ENCODE results near the gene DIRAS1.

The DIRAS1 gene

DNA sequence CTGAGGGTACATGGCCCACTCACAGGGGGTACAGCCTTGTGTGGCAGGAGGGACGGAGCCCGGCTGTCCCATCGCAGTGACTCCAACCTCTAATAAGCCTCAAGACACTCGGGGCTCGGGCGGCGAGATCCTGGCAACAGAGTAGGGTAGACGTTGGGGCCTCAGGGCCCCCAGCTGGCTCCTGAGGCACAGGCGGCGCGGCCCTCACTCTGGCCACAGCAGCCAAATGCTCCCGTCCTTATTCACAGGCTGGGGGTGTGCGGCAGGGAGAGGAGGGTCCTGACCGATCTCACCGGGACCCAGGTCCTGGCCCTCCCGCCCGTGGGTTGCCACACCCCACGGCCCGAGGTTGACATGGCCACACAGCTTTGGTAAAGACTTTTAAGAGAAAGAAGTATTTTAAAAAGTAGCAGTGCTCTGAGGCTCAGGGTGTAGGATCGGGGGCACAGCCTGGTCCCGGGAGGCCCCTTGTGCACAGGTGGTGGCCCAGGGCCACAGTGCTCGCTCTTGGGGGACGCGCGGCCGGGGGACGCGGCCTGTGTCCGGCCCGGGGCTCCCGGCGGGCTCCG is 11.1 kb upstream of the DIRAS1 start:
- no peak for FAIRE-seq
- no peak for DNase-seq (ENCODE audit: insufficient read length, low spot score)
- TF ChIP-seq, protein P1, sequence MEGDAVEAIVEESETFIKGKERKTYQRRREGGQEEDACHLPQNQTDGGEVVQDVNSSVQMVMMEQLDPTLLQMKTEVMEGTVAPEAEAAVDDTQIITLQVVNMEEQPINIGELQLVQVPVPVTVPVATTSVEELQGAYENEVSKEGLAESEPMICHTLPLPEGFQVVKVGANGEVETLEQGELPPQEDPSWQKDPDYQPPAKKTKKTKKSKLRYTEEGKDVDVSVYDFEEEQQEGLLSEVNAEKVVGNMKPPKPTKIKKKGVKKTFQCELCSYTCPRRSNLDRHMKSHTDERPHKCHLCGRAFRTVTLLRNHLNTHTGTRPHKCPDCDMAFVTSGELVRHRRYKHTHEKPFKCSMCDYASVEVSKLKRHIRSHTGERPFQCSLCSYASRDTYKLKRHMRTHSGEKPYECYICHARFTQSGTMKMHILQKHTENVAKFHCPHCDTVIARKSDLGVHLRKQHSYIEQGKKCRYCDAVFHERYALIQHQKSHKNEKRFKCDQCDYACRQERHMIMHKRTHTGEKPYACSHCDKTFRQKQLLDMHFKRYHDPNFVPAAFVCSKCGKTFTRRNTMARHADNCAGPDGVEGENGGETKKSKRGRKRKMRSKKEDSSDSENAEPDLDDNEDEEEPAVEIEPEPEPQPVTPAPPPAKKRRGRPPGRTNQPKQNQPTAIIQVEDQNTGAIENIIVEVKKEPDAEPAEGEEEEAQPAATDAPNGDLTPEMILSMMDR (IDR thresholded peaks at IDR 0.05; ENCODE audit: insufficient read depth, missing control alignments) = no peak

DNA sequence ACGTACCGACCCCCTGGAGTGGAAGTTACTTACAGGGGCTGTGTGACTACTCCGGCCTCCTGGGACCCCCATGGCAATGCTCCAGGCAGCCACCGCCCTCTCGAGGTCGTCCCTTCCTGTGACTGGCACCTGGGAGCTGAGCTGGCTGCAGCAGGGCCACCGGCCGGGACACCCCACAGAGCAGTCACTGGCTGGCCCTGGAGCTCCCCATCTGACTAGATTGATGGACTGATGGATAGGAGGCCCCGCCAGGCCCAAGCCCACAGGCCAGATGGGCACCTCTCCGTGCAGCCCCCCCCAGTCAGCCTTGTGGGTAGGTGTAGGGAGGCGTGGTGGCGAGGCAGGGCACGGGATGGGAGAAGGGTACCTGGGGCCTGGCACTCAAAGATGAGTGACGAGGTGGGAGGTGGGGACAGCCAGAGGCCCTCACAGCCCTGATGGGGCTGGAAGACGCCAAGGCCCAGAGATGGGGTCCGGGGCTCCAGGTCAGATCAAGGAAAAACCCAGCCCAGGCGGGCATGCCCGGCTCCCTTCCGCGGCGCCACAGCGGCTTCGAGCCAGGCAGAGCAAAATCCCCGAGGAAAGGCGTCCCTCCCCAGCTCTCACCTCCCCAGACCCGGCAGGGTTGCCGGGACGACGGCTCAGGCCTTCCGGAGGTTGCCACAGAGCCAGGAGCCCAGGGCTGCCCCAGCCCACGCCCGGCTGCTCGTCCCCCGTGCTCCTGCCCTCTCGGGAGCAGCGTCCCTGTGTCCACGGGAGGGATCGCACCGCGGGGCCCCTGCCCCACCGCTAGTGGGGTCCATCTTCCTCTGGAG is 10.2 kb upstream of the DIRAS1 start:
- DNase-seq (ENCODE audit: insufficient read length, low spot score) (no peak), FAIRE-seq (no peak)
- TF ChIP-seq, protein P1 (IDR thresholded peaks at IDR 0.05; ENCODE audit: insufficient read depth, missing control alignments) = no peak

DNA sequence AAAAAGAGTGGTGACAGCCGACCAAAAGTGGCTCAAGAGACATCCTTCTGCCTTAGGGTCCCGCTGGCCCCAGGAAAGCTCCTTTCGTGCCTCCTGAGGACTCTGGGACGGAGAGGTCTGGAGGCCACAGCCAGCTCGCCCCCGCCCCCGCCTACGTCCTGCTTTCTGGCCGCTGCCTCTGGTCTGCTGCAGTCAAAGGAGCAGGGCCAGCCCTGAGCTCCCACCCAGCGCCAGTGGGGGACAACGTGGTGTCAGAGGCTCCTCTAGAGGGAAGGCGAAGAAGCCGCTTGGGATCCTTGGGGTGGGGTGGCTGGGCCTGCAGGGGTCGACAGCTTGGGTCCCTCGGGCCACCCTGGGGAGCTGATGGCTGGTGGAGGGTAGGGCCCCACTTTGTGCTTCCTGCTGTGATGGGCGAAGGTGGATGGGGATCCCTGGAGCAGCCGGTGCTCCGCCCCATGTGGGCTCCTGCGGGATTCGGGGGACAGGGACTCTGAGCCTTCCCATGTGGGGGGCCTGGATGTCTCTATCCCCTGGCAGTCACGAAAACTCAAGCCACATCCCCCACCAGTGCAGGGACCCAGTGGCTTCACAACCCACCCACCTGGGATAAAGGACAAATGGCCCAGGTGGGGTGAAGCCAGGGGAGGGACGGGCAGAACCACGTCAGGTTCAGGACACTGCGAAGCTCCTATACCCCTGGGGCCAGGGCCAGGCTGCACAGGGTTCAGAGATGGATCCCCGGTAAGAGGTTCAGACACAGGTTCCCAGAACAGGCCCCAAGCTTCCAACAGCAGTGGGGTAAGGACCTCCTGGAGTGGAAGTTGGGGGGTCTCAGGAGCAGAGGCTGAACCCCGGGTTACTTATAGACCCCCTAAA is 9.0 kb upstream of the DIRAS1 start:
- no peak for DNase-seq (ENCODE audit: insufficient read length, low spot score)
- no peak for FAIRE-seq
- TF ChIP-seq, protein P1 (IDR thresholded peaks at IDR 0.05; ENCODE audit: insufficient read depth, missing control alignments) = no peak

DNA sequence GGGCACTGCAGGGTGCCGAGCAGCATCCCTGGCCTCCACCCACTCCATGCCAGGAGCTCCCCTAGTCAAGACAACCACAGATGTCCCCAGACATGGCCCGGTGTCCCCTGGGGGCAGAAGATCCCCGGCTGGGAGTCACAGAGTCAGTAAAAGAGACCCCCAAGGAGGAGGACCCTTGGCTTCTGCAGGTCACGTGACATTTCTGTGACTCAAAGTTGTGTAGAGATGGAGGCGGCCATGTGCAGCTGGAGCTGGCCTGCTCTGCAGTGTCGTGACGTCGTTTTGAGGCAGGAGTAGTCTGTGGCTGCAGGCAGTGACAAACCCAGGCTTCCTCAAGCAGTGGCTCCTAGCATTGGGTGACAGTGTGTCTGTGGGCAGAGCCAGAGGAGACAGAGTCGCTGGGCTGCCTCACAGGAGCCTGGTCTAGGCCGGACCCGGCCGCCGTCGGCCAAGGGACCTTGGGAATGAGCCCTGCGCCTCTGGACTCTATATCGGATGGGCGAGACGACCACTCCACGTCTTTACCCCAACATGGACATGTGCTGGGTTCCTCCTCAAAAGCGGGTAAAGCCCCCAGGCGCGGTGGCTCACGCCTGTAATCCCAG is 7.7 kb upstream of the DIRAS1 start:
- TF ChIP-seq, protein P1 (IDR thresholded peaks at IDR 0.05; ENCODE audit: insufficient read depth, missing control alignments) = no peak
- FAIRE-seq (no peak), DNase-seq (ENCODE audit: insufficient read length, low spot score) (no peak)

- no peak for FAIRE-seq
- DNase-seq (ENCODE audit: insufficient read length, low spot score) = no peak
- TF ChIP-seq, protein P1 (IDR thresholded peaks at IDR 0.05; ENCODE audit: insufficient read depth, missing control alignments) = no peak
Observed at GRCh38 chr19:2727640-2727944, 6.4 kb upstream of the DIRAS1 start.

- DNase-seq (ENCODE audit: insufficient read length, low spot score) (no peak), FAIRE-seq (no peak)
- TF ChIP-seq, protein P1 (IDR thresholded peaks at IDR 0.05; ENCODE audit: insufficient read depth, missing control alignments) = no peak
Observed at GRCh38 chr19:2726904-2727639, 5.9 kb upstream of the DIRAS1 start.

Data from D721Med (cell line).